ENCODE data around the gene MS4A4E.
"Not testable (repeated sequence)": the region's sequence is repeated elsewhere in the genome, so short reads cannot be mapped to it uniquely, and the experiment has no call there.

MS4A4E gene

GRCh38 chr11:60188481-60188880, 54.5 kb downstream of the MS4A4E start:
- not testable (repeated sequence) for H3K18ac ChIP-seq (ENCODE audit: low read length); DNase-seq (ENCODE audit: low spot score)

GRCh38 chr11:60186128-60186527, 56.8 kb downstream of the MS4A4E start:
- H2BK5ac ChIP-seq (ENCODE audit: low read length); H3K4me3 ChIP-seq (ENCODE audit: low read length in 2 of 2); DNase-seq (ENCODE audit: low spot score); H3K36me3 ChIP-seq (replicated peaks in 1 of 2; ENCODE audit: control insufficient read depth in 2 of 2, insufficient read depth in 2 of 2, low read length in 2 of 2); H3K4me1 ChIP-seq (ENCODE audit: control insufficient read depth in 2 of 2, insufficient read depth in 1 of 2, low read depth in 1 of 2, low read length in 2 of 2); H3K9me3 ChIP-seq (replicated peaks in 1 of 2; ENCODE audit: control insufficient read depth in 2 of 2, insufficient read depth in 1 of 2, low read depth in 1 of 2, low read length in 2 of 2); H2AK5ac ChIP-seq (ENCODE audit: low read depth, low read length); H4K91ac ChIP-seq (ENCODE audit: low read depth, low read length, poor library complexity); H3K79me1 ChIP-seq (ENCODE audit: low read depth, low read length); H4K8ac ChIP-seq (ENCODE audit: low read depth, low read length); H3K27ac ChIP-seq (replicated peaks; ENCODE audit: low read length); H3K18ac ChIP-seq (ENCODE audit: low read length); H3K27me3 ChIP-seq (ENCODE audit: control insufficient read depth in 3 of 3, insufficient read depth in 3 of 3, low read depth in 1 of 3, low read length in 3 of 3); H2BK12ac ChIP-seq (ENCODE audit: low read length); H3K4ac ChIP-seq (ENCODE audit: low read length); H2BK120ac ChIP-seq (ENCODE audit: low read depth, low read length); H3K4me2 ChIP-seq (ENCODE audit: insufficient read depth, low read length, poor library complexity, severe bottlenecking); H2AFZ ChIP-seq (ENCODE audit: low read length); H3K9ac ChIP-seq (ENCODE audit: low read depth, low read length, poor library complexity); H2BK15ac ChIP-seq (ENCODE audit: low read length); H3K14ac ChIP-seq (ENCODE audit: low read length); H3K23ac ChIP-seq (ENCODE audit: low read depth, low read length, poor library complexity): not testable (repeated sequence)
- WGBS, 2 donors (ENCODE audit: extremely low coverage in 2 of 2, insufficient read length in 2 of 2, insufficient replicate concordance in 1 of 2) = no CpG with 5 or more reads among the region's 2 CpGs

More at GRCh38 chr11:60188481-60188880, 54.5 kb downstream of the MS4A4E start:
- not testable (repeated sequence) for H3K4ac ChIP-seq (ENCODE audit: low read length); H3K9ac ChIP-seq (ENCODE audit: low read depth, low read length, poor library complexity); H4K91ac ChIP-seq (ENCODE audit: low read depth, low read length, poor library complexity); H3K9me3 ChIP-seq (replicated peaks in 1 of 2; ENCODE audit: control insufficient read depth in 2 of 2, insufficient read depth in 1 of 2, low read depth in 1 of 2, low read length in 2 of 2); H2BK120ac ChIP-seq (ENCODE audit: low read depth, low read length); H2BK5ac ChIP-seq (ENCODE audit: low read length); H2AK5ac ChIP-seq (ENCODE audit: low read depth, low read length); H4K8ac ChIP-seq (ENCODE audit: low read depth, low read length); H2AFZ ChIP-seq (ENCODE audit: low read length); H3K79me1 ChIP-seq (ENCODE audit: low read depth, low read length); H3K4me2 ChIP-seq (ENCODE audit: insufficient read depth, low read length, poor library complexity, severe bottlenecking); H3K14ac ChIP-seq (ENCODE audit: low read length); H3K23ac ChIP-seq (ENCODE audit: low read depth, low read length, poor library complexity); H3K36me3 ChIP-seq (replicated peaks in 1 of 2; ENCODE audit: control insufficient read depth in 2 of 2, insufficient read depth in 2 of 2, low read length in 2 of 2); H3K27me3 ChIP-seq (ENCODE audit: control insufficient read depth in 3 of 3, insufficient read depth in 3 of 3, low read depth in 1 of 3, low read length in 3 of 3); H3K4me3 ChIP-seq (ENCODE audit: low read length in 2 of 2); H2BK15ac ChIP-seq (ENCODE audit: low read length); H3K27ac ChIP-seq (replicated peaks; ENCODE audit: low read length); H3K4me1 ChIP-seq (ENCODE audit: control insufficient read depth in 2 of 2, insufficient read depth in 1 of 2, low read depth in 1 of 2, low read length in 2 of 2); H2BK12ac ChIP-seq (ENCODE audit: low read length)
- WGBS, 2 donors (ENCODE audit: extremely low coverage in 2 of 2, insufficient read length in 2 of 2, insufficient replicate concordance in 1 of 2) = no CpG with 5 or more reads among the region's 3 CpGs

DNA sequence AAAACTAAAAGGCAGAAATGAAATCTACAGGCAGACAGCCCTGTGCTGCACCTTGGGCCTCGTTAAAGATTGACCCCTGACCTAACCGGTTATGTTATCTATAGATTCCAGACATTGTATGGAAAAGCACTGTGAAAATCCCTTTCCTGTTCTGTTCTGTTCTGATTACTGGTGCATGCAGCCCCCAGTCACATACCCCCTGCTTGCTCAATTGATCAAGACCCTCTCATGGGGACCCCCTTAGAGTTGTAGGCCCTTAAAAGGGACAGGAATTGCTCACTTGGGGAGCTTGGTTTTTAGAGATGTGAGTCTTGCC, 57.5 kb downstream of the MS4A4E start:
- not testable (repeated sequence) for H2BK12ac ChIP-seq (ENCODE audit: low read length); H3K9me3 ChIP-seq (replicated peaks in 1 of 2; ENCODE audit: control insufficient read depth in 2 of 2, insufficient read depth in 1 of 2, low read depth in 1 of 2, low read length in 2 of 2); H3K4me1 ChIP-seq (ENCODE audit: control insufficient read depth in 2 of 2, insufficient read depth in 1 of 2, low read depth in 1 of 2, low read length in 2 of 2); H3K9ac ChIP-seq (ENCODE audit: low read depth, low read length, poor library complexity); H3K18ac ChIP-seq (ENCODE audit: low read length); H4K91ac ChIP-seq (ENCODE audit: low read depth, low read length, poor library complexity); H3K79me1 ChIP-seq (ENCODE audit: low read depth, low read length); H3K4me3 ChIP-seq (ENCODE audit: low read length in 2 of 2); H3K14ac ChIP-seq (ENCODE audit: low read length); H4K8ac ChIP-seq (ENCODE audit: low read depth, low read length); H2BK120ac ChIP-seq (ENCODE audit: low read depth, low read length); H2AFZ ChIP-seq (ENCODE audit: low read length); DNase-seq (ENCODE audit: low spot score); H3K36me3 ChIP-seq (replicated peaks in 1 of 2; ENCODE audit: control insufficient read depth in 2 of 2, insufficient read depth in 2 of 2, low read length in 2 of 2); H3K27ac ChIP-seq (replicated peaks; ENCODE audit: low read length); H2BK15ac ChIP-seq (ENCODE audit: low read length); H2AK5ac ChIP-seq (ENCODE audit: low read depth, low read length); H3K23ac ChIP-seq (ENCODE audit: low read depth, low read length, poor library complexity); H3K4me2 ChIP-seq (ENCODE audit: insufficient read depth, low read length, poor library complexity, severe bottlenecking); H2BK5ac ChIP-seq (ENCODE audit: low read length); H3K27me3 ChIP-seq (ENCODE audit: control insufficient read depth in 3 of 3, insufficient read depth in 3 of 3, low read depth in 1 of 3, low read length in 3 of 3); H3K4ac ChIP-seq (ENCODE audit: low read length)
- WGBS, 2 donors (ENCODE audit: extremely low coverage in 2 of 2, insufficient read length in 2 of 2, insufficient replicate concordance in 1 of 2) = no CpG with 5 or more reads among the region's 2 CpGs

DNA sequence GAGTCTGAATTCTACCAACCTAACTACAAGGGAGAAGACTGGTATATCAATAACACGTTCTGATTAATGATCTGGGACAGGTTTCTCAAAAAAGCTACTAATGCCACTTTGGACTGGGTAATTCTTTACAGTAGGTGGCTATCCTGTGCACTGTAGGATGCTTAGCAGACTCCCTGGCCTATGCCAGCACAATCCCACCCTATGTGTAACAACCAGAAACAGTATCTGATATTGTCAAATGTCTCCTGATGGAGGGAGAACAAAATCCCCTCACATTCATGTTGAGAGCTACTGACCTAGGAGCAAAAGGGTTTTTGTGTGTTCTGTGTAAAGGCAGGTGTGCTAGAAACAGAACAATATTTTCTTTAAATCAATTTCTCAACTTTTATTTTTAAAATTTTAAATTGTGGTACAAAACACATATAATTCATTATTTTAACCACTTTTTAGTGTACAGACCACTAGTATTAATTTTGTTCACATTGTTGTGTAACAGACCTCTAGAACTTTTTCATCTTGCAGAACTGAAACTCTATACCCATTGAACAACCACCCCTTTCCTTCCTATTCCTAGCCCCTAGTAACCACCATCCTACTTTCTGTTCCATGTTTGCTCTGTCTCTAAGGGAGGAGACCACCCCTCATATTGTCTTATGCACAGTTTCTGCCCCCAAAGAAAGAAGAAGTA, 58.0 kb downstream of the MS4A4E start:
- Histone ChIP-seq H2AK5ac (ENCODE audit: low read depth, low read length) (no peak overlapping the region), H4K8ac (ENCODE audit: low read depth, low read length) (no peak overlapping the region), H2BK15ac (ENCODE audit: low read length) (no peak overlapping the region), H2BK120ac (ENCODE audit: low read depth, low read length) (no peak overlapping the region), H4K91ac (ENCODE audit: low read depth, low read length, poor library complexity) (no peak overlapping the region), H3K9ac (ENCODE audit: low read depth, low read length, poor library complexity) (no peak overlapping the region), H2BK5ac (ENCODE audit: low read length) (no peak overlapping the region), H3K14ac (ENCODE audit: low read length) (no peak overlapping the region), H3K27ac (replicated peaks; ENCODE audit: low read length) (no peak overlapping the region), H3K4ac (ENCODE audit: low read length) (no peak overlapping the region), H3K36me3 (replicated peaks in 1 of 2; ENCODE audit: control insufficient read depth in 2 of 2, insufficient read depth in 2 of 2, low read length in 2 of 2) (no peaks in the 10 kb centered on the region), H3K4me3 (ENCODE audit: low read length in 2 of 2) (no peak overlapping the region), H2AFZ (ENCODE audit: low read length) (no peak overlapping the region), H3K23ac (ENCODE audit: low read depth, low read length, poor library complexity) (no peak overlapping the region), H3K18ac (ENCODE audit: low read length) (no peak overlapping the region), H3K4me2 (ENCODE audit: insufficient read depth, low read length, poor library complexity, severe bottlenecking) (no peak overlapping the region), H2BK12ac (ENCODE audit: low read length) (no peak overlapping the region), H3K27me3 (ENCODE audit: control insufficient read depth in 3 of 3, insufficient read depth in 3 of 3, low read depth in 1 of 3, low read length in 3 of 3) (no peaks in the 10 kb centered on the region), H3K79me1 (ENCODE audit: low read depth, low read length) (no peaks in the 10 kb centered on the region), H3K9me3 (replicated peaks in 1 of 2; ENCODE audit: control insufficient read depth in 2 of 2, insufficient read depth in 1 of 2, low read depth in 1 of 2, low read length in 2 of 2) (no peaks in the 10 kb centered on the region), H3K4me1 (ENCODE audit: control insufficient read depth in 2 of 2, insufficient read depth in 1 of 2, low read depth in 1 of 2, low read length in 2 of 2) (peaks cover 0 to 7% of the 10 kb centered on the region in 2 donors)
- no CpG with 5 or more reads among the region's 1 CpG for WGBS, 2 donors (ENCODE audit: extremely low coverage in 2 of 2, insufficient read length in 2 of 2, insufficient replicate concordance in 1 of 2)
- no peak for DNase-seq (ENCODE audit: low spot score)
